IPS DF 6.9 (cell line): Measurements from ENCODE around the gene RBM47.
"Not testable (repeated sequence)": the region's sequence is repeated elsewhere in the genome, so short reads cannot be mapped to it uniquely, and the experiment has no call there.

Source experiments
- DNase-seq: peaks from one replicate; pipeline ENCODE4 v3.0.0-alpha.2; 2013; ENCODE audit warnings: low read depth, low spot score
- H3K27ac ChIP-seq: one replicate; pipeline ENCODE4 v1.5.1; 2013; ENCODE audit warnings: low read length, control low read depth
- H3K27me3 ChIP-seq: 2 replicates; pipeline ENCODE4 v1.6.1; 2013; ENCODE audit warnings: mild to moderate bottlenecking, low read length; ENCODE audit not compliant: control insufficient read depth, insufficient read depth
- H3K36me3 ChIP-seq: 2 replicates; pipeline ENCODE4 v1.6.1; 2013; ENCODE audit warnings: low read length; ENCODE audit not compliant: control insufficient read depth, insufficient read depth
- H3K4me1 ChIP-seq: 2 replicates; pipeline ENCODE4 v1.6.1; 2013; ENCODE audit warnings: low read length; ENCODE audit not compliant: control insufficient read depth, insufficient read depth
- H3K4me3 ChIP-seq: 2 replicates; pipeline ENCODE4 v1.5.1; 2013; ENCODE audit warnings: mild to moderate bottlenecking, low read length
- H3K9me3 ChIP-seq: 2 replicates; pipeline ENCODE4 v1.6.1; 2013; ENCODE audit warnings: low read length, inconsistent platforms; ENCODE audit not compliant: control insufficient read depth, insufficient read depth
- WGBS: extraction: QIAGEN DNeasy Blood & Tissue Kit; methylation state at CpG from one replicate; pipeline ENCODE4 v1.1.7; 2013; ENCODE audit warnings: mixed read lengths, missing lambda C conversion rate; ENCODE audit not compliant: insufficient read length, insufficient coverage; 5-methylcytosine and 5-hydroxymethylcytosine counted together

RBM47 gene

DNA sequence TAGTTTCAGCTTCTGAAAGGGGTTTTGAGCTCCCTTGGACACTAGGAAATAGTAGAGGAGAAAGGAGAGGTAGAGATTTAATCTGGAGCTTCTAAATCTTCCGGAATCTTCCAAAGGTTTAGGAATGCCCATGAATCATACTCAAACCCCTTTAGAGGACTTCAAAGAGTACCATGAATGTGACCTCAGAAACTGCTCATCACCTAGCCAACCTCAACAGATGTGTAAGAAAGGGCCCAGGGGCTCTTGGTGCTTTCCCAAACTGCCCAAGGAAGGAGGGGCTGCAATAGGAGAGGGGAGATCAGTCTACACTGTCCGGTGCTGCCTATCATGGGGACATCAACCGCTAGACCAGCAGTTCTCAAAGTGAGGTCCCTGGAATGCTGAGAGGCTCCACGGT, 109.1 kb downstream of the RBM47 start:
- no peak overlapping the region for H3K27ac ChIP-seq
- DNase-seq, result no peak
- no peaks in the 10 kb centered on the region for H3K36me3 ChIP-seq
- no peaks in the 10 kb centered on the region for H3K27me3 ChIP-seq
- H3K4me1 ChIP-seq, result peaks cover 2% of the 10 kb centered on the region
- no CpG with 5 or more reads among the region's 4 CpGs for WGBS
- no peak overlapping the region for H3K4me3 ChIP-seq
- no peaks in the 10 kb centered on the region for H3K9me3 ChIP-seq

DNA sequence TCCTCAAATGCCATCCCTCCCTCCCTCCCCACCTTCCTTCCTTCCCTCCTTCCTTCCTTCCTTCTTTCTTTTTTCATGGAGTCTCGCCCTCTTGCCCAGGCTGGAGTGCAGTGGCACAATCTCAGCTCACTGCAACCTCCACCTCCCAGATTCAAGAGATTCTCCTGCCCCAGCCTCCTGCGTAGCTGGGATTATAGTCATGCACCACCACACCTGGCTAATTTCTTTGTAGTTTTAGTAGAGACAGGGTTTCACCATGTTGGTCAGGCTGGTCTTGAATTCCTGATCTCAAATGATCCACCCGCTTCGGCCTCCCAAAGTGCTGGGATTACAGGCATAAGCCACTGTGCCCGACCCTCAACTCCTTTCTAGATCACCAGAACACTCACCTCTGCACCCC, 112.6 kb downstream of the RBM47 start:
- not testable (repeated sequence) for H3K27me3 ChIP-seq, H3K36me3 ChIP-seq, H3K4me3 ChIP-seq, H3K4me1 ChIP-seq, H3K27ac ChIP-seq, DNase-seq, H3K9me3 ChIP-seq
- WGBS, result no CpG with 5 or more reads among the region's 5 CpGs

DNA sequence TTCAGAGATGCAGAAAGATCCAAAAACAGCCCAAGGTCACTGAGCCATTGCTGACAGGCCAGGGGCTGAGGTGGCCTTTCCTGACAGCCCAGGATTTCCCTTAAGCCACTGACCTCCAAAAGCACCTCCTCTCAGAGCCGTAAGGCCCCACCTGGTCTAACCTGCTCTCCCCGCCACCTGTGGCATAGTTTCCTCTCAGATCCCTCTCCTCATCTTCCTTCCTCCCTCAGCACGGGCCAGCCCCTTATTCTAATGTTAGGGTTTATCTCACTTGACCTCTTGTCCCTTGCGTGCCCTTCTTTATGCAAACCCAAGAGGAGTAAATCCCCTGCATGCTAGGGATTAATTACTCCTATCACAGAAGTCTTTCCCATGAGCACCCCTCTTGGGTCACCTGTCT, 113.0 kb downstream of the RBM47 start:
- Histone ChIP-seq H3K27me3 (no peaks in the 10 kb centered on the region), H3K27ac (no peak overlapping the region), H3K36me3 (no peaks in the 10 kb centered on the region), H3K9me3 (no peaks in the 10 kb centered on the region), H3K4me3 (no peak overlapping the region), H3K4me1 (peaks cover 6% of the 10 kb centered on the region)
- DNase-seq, result no peak
- no CpG with 5 or more reads among the region's 4 CpGs for WGBS

DNA sequence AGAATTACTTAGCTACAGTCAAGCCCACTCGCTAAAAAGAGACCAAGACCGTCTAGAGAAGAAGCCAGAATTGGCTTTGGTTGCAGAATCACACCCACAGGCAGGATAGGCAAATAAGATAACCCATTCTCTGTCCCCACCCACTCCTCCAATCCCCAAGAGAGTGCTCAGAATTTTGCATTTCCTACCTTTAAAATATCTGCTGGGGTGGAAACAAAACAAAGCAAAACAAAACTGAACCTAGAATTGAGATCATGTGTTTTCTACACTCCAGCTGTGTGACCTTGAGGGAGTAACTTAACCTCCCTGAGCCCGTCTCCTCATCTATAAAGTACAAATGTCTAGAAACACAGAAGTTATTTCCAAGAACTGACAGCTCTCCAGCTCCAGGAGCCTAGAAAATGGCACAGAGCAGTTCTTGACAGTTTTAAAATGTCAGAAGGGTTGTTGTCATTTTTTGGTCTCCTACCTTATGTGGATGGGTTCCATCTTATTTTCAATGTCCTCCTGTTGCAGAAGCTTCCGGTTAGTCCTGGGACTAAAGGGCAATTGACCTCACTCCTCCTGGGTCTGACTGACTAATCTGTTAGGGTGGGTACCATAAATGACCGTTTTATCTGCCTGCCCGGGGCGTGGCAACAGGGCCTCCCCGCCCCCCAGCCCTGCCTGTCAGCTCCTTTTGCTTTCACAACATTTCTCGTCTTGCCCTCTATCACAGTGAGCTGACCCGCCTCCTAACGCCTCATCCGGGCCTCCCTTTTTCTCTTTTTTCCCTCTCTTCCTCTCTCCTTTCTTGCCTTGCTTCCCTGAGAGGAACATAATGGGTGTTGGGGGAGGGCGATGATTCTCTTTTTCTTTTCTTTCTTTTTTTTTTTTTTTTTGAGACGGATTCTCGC, 114.0 kb downstream of the RBM47 start:
- Histone ChIP-seq H3K27me3 (no peaks in the 10 kb centered on the region), H3K4me1 (peaks cover 6% of the 10 kb centered on the region), H3K27ac (no peak overlapping the region), H3K9me3 (no peaks in the 10 kb centered on the region), H3K4me3 (no peak overlapping the region), H3K36me3 (no peaks in the 10 kb centered on the region)
- no CpG with 5 or more reads among the region's 15 CpGs for WGBS
- no peak for DNase-seq

DNA sequence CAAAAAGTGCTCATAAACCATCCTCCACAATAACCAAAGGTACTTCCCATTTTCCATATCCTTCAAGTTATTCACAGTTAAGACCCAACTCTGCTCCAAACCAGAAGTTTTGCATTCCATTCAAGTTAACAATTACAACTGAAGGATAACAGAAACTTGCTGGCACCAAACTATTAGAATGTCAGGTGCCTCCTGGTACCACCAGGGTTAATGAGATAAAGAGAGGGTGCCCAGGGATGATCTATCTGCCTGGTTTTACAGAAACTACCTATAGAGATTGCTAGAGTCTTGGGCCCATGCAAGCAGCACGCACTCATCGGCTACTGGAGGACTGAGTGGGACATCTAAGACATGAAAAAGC, 114.6 kb downstream of the RBM47 start:
- no peaks in the 10 kb centered on the region for H3K36me3 ChIP-seq
- no peaks in the 10 kb centered on the region for H3K9me3 ChIP-seq
- H3K4me3 ChIP-seq, result no peak overlapping the region
- WGBS, result no CpG with 5 or more reads among the region's 2 CpGs
- no peak overlapping the region for H3K27ac ChIP-seq
- H3K4me1 ChIP-seq, result peaks cover 6% of the 10 kb centered on the region
- no peaks in the 10 kb centered on the region for H3K27me3 ChIP-seq
- no peak for DNase-seq

DNA sequence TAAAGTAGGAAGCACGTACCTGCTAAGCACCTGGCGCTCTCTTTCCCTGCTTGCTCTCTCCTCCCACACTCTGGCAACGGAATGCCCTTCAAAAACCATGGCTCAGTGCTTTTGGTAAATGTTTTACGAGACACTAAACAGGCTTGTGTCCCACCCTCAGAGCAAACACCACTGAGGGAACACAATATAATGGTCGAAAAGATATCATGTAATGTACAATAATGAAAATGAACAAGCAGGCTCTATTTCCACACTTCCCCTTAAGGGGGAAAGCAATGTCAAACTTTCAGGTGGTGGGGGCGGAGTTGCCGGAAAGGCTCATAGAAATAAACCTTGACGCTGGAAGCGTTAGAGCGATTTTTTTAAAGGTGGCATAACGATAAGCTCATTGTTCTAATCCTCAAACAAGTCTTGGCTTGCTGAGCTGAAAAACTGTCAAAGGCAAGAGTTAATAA, 115.1 kb downstream of the RBM47 start:
- DNase-seq, result no peak
- WGBS, result no CpG with 5 or more reads among the region's 11 CpGs
- Histone ChIP-seq H3K27ac (no peak overlapping the region), H3K4me1 (peaks cover 6% of the 10 kb centered on the region), H3K27me3 (no peaks in the 10 kb centered on the region), H3K9me3 (no peaks in the 10 kb centered on the region), H3K36me3 (no peaks in the 10 kb centered on the region), H3K4me3 (no peak overlapping the region)

DNA sequence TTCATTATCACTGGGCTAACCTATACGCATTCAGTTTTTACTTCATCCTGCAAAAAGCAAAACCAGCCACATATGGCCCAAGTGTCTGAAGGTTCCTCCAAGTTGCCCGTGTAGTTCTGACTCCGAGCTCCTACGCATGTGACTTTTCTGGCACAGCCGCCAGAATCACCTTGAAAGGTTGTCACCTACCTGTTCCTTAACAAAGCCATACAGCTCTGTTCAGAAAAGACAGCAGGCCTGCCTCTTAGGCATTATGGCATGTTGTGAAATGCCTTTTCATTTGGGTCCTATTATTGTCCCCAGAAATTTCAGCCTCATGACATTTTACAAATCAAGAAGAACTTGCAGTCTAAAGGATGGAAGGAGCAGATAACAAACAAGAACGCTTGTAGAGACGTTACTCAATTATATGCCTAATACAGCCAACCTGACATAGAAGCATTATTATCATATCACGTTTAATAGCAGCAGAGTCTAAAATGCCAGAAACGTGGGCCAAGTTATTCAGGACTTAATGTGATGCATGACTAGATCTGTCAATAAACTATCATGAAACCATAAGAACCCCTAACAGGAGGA, 118.5 kb downstream of the RBM47 start:
- peaks cover 5% of the 10 kb centered on the region; the same call in 1 of the 2 replicates for H3K4me1 ChIP-seq
- H3K27me3 ChIP-seq, result no peaks in the 10 kb centered on the region
- WGBS, result no CpG with 5 or more reads among the region's 9 CpGs
- no peaks in the 10 kb centered on the region for H3K36me3 ChIP-seq
- H3K4me3 ChIP-seq, result no peak overlapping the region
- no peak overlapping the region for H3K27ac ChIP-seq
- H3K9me3 ChIP-seq, result no peaks in the 10 kb centered on the region
- no peak for DNase-seq

DNA sequence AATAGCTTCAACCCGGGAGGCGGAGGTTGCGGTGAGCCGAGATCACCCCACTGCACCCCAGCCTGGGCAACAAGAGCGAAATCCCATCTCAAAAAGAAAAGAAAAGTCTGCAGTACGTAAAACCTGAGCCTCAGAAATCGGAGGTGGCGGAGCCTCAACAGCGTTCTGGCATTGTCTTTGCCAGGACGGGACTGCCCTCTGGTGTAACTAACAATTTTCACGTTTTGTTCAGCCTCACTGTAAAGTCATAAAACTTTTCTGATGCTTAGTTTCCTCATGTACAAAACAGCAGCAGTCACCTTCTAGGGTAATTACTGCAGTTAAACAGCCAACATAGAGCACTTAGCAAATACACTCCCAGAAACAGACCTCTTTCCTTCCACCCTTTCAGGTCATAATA, 121.7 kb downstream of the RBM47 start:
- no CpG with 5 or more reads among the region's 11 CpGs for WGBS
- Histone ChIP-seq H3K4me3 (no peak overlapping the region), H3K27ac (no peak overlapping the region), H3K4me1 (no peaks in the 10 kb centered on the region), H3K36me3 (no peaks in the 10 kb centered on the region), H3K27me3 (no peaks in the 10 kb centered on the region), H3K9me3 (no peaks in the 10 kb centered on the region)
- no peak for DNase-seq

DNA sequence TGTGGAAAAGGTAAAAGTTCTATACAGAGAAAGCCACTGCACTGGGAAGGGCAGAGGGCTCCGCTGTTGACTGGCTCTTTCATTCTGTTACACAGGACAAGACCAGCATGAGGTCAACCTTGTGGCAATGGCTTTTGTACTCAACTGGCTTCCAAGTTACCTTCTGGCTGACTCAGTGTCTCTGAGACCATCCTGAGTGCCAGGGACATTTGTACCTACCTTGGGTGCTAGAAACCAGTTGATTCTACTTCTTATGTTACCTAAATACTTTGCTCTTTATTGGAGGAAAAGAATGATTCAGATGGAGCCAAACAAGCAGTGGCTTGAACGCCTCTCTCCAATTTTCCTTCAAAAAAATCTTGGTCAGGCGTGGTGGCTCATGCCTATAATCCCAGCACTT, 123.2 kb downstream of the RBM47 start:
- WGBS, result no CpG with 5 or more reads among the region's 3 CpGs
- no peaks in the 10 kb centered on the region for H3K27me3 ChIP-seq
- DNase-seq, result no peak
- H3K4me1 ChIP-seq, result no peaks in the 10 kb centered on the region
- no peak overlapping the region for H3K4me3 ChIP-seq
- no peak overlapping the region for H3K27ac ChIP-seq
- no peaks in the 10 kb centered on the region for H3K9me3 ChIP-seq
- no peaks in the 10 kb centered on the region for H3K36me3 ChIP-seq

DNA sequence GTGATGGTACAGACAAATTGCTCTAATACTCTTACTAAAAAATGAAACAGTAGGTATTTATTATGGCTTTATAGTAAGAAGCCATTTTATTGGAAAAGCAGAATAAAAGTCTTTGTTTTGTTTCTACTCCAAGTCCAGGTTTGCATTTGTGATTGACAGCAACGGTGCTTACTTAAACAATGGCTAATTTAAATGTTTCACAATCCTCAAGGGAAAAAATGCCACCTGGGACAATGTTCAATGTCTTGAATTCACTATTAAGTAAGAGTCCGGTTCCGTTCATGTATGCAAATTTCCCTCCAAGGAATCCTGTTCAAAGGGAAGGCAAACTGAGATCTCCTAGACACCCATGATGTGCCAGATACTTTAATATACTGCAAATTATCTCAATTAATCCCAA, 123.6 kb downstream of the RBM47 start:
- Histone ChIP-seq H3K27me3 (no peaks in the 10 kb centered on the region), H3K4me1 (no peaks in the 10 kb centered on the region), H3K36me3 (no peaks in the 10 kb centered on the region), H3K4me3 (no peak overlapping the region), H3K27ac (no peak overlapping the region), H3K9me3 (no peaks in the 10 kb centered on the region)
- WGBS, result no CpG with 5 or more reads among the region's 3 CpGs
- DNase-seq, result no peak

DNA sequence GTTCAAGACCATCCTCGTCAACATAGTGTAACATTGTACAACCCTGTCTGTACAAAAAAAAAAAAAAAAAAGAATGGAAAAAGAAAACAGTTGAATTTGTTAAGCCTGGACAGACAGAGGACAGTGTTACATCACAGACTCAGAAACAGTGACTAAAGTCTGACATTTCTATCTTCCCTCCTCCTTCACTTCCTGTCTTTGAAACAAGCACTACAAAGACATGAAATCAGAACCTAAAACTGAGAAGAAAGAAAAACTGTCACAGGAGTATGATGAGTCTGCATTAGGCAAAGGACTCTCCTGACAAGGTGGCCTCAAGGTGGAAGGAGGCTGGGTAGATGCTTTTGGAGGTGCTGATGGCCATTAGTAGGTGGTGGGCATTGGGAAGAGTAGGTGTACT, 126.7 kb downstream of the RBM47 start:
- no peaks in the 10 kb centered on the region for H3K9me3 ChIP-seq
- H3K27me3 ChIP-seq, result no peaks in the 10 kb centered on the region
- no CpG with 5 or more reads among the region's 1 CpG for WGBS
- H3K4me1 ChIP-seq, result no peaks in the 10 kb centered on the region
- H3K27ac ChIP-seq, result no peak overlapping the region
- no peaks in the 10 kb centered on the region for H3K36me3 ChIP-seq
- no peak for DNase-seq
- no peak overlapping the region for H3K4me3 ChIP-seq
